MM.1S (cell line): ENCODE data around the gene WRAP73.

Experiments
- EZH2phosphoT487 ChIP-seq: fragments of 300-600 bp; sonication (generic); IDR thresholded peaks from 2 replicates; pipeline ENCODE4 v1.6.1; 2018; ENCODE audit warnings: antibody characterized with exemption, low read length
- TF ChIP-seq, protein P1 (sequence below): fragments of 300-600 bp; sonication (generic); IDR thresholded peaks from 2 replicates; pipeline ENCODE4 v1.5.1; 2016; ENCODE audit warnings: antibody characterized with exemption, low read length, mixed read lengths

DNA sequence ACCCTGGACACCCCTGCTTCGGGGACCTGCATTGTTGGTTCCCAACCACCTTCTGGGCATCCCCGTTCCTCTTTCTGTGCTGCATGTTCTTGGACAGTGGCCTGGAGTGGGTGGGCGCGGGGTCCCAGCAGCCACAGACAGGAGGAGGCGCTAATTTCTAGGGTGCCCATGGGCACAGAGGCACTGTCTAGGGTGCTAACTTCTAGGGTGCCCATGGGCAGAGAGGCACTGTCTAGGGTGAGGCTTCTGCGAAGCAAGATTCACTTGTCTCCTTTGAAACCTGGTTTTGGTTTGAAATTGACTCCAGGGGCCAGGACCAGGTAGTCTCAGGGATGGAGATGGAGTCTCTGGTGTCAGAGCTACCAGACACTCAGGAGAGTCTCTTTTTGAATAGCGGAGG is 37.8 kb downstream of the WRAP73 start:
- TF ChIP-seq EZH2phosphoT487: no peak
- TF ChIP-seq, protein P1, sequence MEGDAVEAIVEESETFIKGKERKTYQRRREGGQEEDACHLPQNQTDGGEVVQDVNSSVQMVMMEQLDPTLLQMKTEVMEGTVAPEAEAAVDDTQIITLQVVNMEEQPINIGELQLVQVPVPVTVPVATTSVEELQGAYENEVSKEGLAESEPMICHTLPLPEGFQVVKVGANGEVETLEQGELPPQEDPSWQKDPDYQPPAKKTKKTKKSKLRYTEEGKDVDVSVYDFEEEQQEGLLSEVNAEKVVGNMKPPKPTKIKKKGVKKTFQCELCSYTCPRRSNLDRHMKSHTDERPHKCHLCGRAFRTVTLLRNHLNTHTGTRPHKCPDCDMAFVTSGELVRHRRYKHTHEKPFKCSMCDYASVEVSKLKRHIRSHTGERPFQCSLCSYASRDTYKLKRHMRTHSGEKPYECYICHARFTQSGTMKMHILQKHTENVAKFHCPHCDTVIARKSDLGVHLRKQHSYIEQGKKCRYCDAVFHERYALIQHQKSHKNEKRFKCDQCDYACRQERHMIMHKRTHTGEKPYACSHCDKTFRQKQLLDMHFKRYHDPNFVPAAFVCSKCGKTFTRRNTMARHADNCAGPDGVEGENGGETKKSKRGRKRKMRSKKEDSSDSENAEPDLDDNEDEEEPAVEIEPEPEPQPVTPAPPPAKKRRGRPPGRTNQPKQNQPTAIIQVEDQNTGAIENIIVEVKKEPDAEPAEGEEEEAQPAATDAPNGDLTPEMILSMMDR: no peak
